Caco-2 (cell line): ENCODE data around the gene PACSIN2. TPM values are rescaled to one million over a fixed set of nuclear protein-coding genes. Genes with fewer than 3 reads are reported as not detected.

Experiments
- BruUV-seq: library from RNA; stranded (reverse); fragments of 400-500 nt; replicated peaks from 2 replicates; lab custom pipeline; 2021; lab: Mats Ljungman, UMichigan
- CTCF ChIA-PET: fragments of 300-600 bp; sonication (Branson Sonifier 250); formaldehyde crosslinking; loops from one replicate; lab custom pipeline; 2022; ENCODE audit warnings: antibody characterized with exemption; lab: Charles Lee
- POLR2A ChIA-PET: fragments of 300-600 bp; sonication (Branson Sonifier 250); formaldehyde crosslinking; loops from one replicate; lab custom pipeline; 2022; ENCODE audit warnings: antibody characterized with exemption; lab: Charles Lee
- DNase-seq, 2 experiments: peaks; one replicate each; pipeline versions ENCODE4 v3.0.0 to v3.0.0-alpha.2; 2020 to 2022
- H3K27me3 ChIP-seq: replicated peaks from 2 replicates; pipeline ENCODE4 v1.6.0; 2011; ENCODE audit warnings: low read length; ENCODE audit not compliant: control insufficient read depth, insufficient read depth
- H3K36me3 ChIP-seq: 2 replicates; pipeline ENCODE4 v1.5.1; 2011; ENCODE audit warnings: low read length; ENCODE audit not compliant: control insufficient read depth, insufficient read depth
- H3K4me1 ChIP-seq: fragments of 250-450 bp; sonication (Bioruptor Pico); 2 replicates; pipeline ENCODE4 v1.5.1; 2020; ENCODE audit warnings: mild to moderate bottlenecking
- H3K4me3 ChIP-seq: 2 replicates; pipeline ENCODE4 v1.5.1; 2011; ENCODE audit warnings: low read depth, mild to moderate bottlenecking, control low read depth, low read length
- H3K9me3 ChIP-seq: fragments of 250-450 bp; sonication (Bioruptor Pico); 2 replicates; pipeline ENCODE4 v1.5.1; 2020; ENCODE audit warnings: mild to moderate bottlenecking, moderate library complexity
- H3K27ac Mint-ChIP-seq: one replicate; pipeline ENCODE4 v1.8.0; 2022; ENCODE audit warnings: mixed read lengths; ENCODE audit not compliant: unreplicated experiment
- H3K27me3 Mint-ChIP-seq: one replicate; pipeline ENCODE4 v1.8.0; 2022; ENCODE audit warnings: mixed read lengths; ENCODE audit not compliant: insufficient read depth, unreplicated experiment
- H3K36me3 Mint-ChIP-seq: one replicate; pipeline ENCODE4 v1.8.0; 2022; ENCODE audit warnings: mild to moderate bottlenecking, mixed read lengths; ENCODE audit not compliant: insufficient read depth, unreplicated experiment
- H3K4me1 Mint-ChIP-seq: one replicate; pipeline ENCODE4 v1.8.0; 2022; ENCODE audit warnings: low read depth, mixed read lengths; ENCODE audit not compliant: unreplicated experiment
- H3K4me3 Mint-ChIP-seq: one replicate; pipeline ENCODE4 v1.8.0; 2022; ENCODE audit warnings: mild to moderate bottlenecking, moderate library complexity, mixed read lengths; ENCODE audit not compliant: unreplicated experiment
- H3K9me3 Mint-ChIP-seq: one replicate; pipeline ENCODE4 v1.8.0; 2022; ENCODE audit warnings: mixed read lengths; ENCODE audit not compliant: unreplicated experiment
- intact Hi-C: fragments of 100-400 bp; cut with micrococcal nuclease; formaldehyde crosslinking; loops from one replicate; pipeline ENCODE4 v1.10.0; 2022; ENCODE audit not compliant: unreplicated experiment
- total RNA-seq: library from RNA; stranded (reverse); gene quantifications from 2 replicates; pipeline ENCODE4 v1.2.3, GENCODE V29; 2022
- TF ChIP-seq, protein P1 (sequence below), 2 experiments: fragments of 200-600 bp in 1 of 2; IDR thresholded peaks; 1 replicate in 1 of 2; 2 replicates in 1 of 2; pipeline versions ENCODE4 v1.5.1 to v1.8.0; 2011 to 2022; ENCODE audit warnings: antibody characterized with exemption in 1 of 2, control low read depth in 1 of 2, inconsistent platforms in 1 of 2, low read depth in 1 of 2, low read length in 1 of 2, mild to moderate bottlenecking in 1 of 2, moderate library complexity in 1 of 2; ENCODE audit not compliant: insufficient read depth in 1 of 2, severe bottlenecking in 1 of 2, unreplicated experiment in 1 of 2

PACSIN2 gene
- total RNA-seq, 1 experiment from 2014 or later = 122 TPM

DNA sequence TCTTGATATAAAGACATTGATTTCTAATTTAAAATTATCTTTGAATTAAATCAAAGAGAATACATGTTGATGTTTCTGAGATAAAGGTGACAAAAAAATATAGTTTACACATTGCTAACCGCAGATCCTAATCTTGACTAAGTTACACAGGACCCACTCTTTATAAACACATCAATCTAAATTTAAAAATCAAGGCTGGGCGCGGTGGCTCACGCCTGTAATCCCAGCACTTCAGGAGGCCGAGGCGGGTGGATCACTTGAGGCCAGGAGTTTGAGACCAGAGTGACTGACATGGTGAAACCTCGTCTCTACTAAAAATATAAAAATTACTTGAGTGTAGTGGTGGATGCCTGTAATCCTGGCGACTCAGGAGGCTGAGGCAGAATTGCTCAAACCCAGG is 159.7 kb downstream of the PACSIN2 start:
- POLR2A ChIA-PET = no interaction called here

DNA sequence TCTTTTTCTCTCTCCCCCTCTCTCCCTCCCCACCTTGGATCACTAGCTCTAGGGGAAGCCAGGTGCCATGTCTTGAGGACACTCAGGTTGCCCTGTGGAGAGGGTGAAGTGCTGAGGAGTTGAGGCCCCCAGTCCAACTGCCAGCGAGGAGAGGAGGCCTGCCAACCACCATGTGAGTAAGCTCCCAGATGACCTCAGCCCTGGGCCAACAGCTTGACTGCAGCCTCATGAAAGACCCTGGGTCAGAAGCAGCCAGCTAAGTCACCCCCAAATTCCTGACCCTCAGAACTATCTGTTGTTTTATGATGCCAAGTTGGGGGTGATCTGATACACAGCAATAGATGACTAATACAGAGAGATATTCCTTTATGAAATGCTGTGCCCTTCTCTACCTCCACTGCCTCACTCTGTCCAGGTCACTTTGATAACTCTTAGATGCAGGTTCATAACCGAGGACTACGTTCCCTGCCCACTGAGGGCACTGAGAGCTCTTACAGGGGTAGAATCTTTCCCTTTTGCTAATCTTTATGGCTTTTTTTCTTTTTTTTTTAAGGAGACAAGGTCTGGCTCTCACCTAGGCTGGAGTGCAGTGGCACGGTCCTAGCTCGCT is 165.9 kb downstream of the PACSIN2 start:
- Mint-ChIP-seq H3K4me1 (peaks cover 8% of the 10 kb centered on the region), H3K9me3 (peaks cover 10% of the 10 kb centered on the region), H3K4me3 (no peak overlapping the region), H3K36me3 (peaks cover 40% of the 10 kb centered on the region), H3K27me3 (no peaks in the 10 kb centered on the region), H3K27ac (no peak overlapping the region)
- H3K4me3 ChIP-seq = no peak overlapping the region
- BruUV-seq = no TSS peak
- ChIA-PET CTCF (interaction anchor here (0.6 to 0.7 kb wide), 2 partner anchors 175 to 249 kb away, joined by 3 read pairs; no protein-coding TSS in a partner anchor), POLR2A (interaction anchor here (0.6 kb wide), 1 partner anchor 37 kb away, joined by 3 read pairs; no protein-coding TSS in a partner anchor)
- H3K4me1 ChIP-seq = no peaks in the 10 kb centered on the region
- H3K36me3 ChIP-seq = peaks cover 1% of the 10 kb centered on the region; the same call in 1 of the 2 replicates
- no peak for DNase-seq
- no peaks in the 10 kb centered on the region for H3K27me3 ChIP-seq
- H3K9me3 ChIP-seq = no peaks in the 10 kb centered on the region
- intact Hi-C loops = no loop called here
- TF ChIP-seq, protein P1, sequence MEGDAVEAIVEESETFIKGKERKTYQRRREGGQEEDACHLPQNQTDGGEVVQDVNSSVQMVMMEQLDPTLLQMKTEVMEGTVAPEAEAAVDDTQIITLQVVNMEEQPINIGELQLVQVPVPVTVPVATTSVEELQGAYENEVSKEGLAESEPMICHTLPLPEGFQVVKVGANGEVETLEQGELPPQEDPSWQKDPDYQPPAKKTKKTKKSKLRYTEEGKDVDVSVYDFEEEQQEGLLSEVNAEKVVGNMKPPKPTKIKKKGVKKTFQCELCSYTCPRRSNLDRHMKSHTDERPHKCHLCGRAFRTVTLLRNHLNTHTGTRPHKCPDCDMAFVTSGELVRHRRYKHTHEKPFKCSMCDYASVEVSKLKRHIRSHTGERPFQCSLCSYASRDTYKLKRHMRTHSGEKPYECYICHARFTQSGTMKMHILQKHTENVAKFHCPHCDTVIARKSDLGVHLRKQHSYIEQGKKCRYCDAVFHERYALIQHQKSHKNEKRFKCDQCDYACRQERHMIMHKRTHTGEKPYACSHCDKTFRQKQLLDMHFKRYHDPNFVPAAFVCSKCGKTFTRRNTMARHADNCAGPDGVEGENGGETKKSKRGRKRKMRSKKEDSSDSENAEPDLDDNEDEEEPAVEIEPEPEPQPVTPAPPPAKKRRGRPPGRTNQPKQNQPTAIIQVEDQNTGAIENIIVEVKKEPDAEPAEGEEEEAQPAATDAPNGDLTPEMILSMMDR (IDR thresholded peaks at IDR 0.05; ENCODE audit: insufficient read depth in 1 of 2, low read depth in 1 of 2, low read length in 1 of 2, severe bottlenecking in 1 of 2, unreplicated experiment in 1 of 2) = no peak

More for the DNA sequence above, 159.7 kb downstream of the PACSIN2 start:
- Mint-ChIP-seq H3K27me3 (no peaks in the 10 kb centered on the region), H3K4me1 (no peaks in the 10 kb centered on the region), H3K9me3 (no peaks in the 10 kb centered on the region), H3K4me3 (peak overlapping the region; percentile 91), H3K36me3 (peaks cover 41% of the 10 kb centered on the region), H3K27ac (no peak overlapping the region)
- TF ChIP-seq, protein P1 (IDR thresholded peaks at IDR 0.05; ENCODE audit: insufficient read depth in 1 of 2, low read depth in 1 of 2, low read length in 1 of 2, severe bottlenecking in 1 of 2, unreplicated experiment in 1 of 2) = no peak
- no peaks in the 10 kb centered on the region for H3K27me3 ChIP-seq
- intact Hi-C loops = no loop called here
- H3K4me1 ChIP-seq = peaks cover 7% of the 10 kb centered on the region
- no peak for DNase-seq
- no peaks in the 10 kb centered on the region for H3K9me3 ChIP-seq
- no TSS peak for BruUV-seq
- no peak overlapping the region; the same call in 1 of the 2 replicates for H3K4me3 ChIP-seq
- H3K36me3 ChIP-seq = peaks cover 1% of the 10 kb centered on the region; the same call in 1 of the 2 replicates
- CTCF ChIA-PET = interaction anchor here (0.5 to 3.9 kb wide), 2 partner anchors 12 to 79 kb away, joined by 3 to 27 read pairs; no protein-coding TSS in a partner anchor

DNA sequence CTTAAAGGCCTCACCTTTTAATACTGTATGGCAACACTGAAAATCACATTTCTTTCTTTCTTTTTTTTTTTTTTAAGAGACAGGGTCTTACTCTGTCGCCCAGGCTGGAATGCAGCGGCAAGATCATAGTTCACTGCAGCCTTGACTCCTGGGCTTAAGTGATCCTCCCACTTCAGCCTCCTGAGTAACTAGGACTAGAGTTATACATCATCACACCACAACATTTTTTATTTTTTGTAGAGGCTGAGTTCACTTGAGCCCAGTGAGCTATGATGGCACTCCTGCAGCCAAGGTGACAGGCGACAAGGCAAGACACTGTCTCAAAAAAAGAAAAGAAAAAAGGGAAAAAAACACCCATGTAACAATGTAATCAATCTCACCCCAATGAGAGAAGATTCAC is 167.8 kb downstream of the PACSIN2 start:
- H3K9me3 Mint-ChIP-seq = peaks cover 10% of the 10 kb centered on the region
- Histone ChIP-seq H3K36me3 (no peaks in the 10 kb centered on the region), H3K4me1 (no peaks in the 10 kb centered on the region), H3K9me3 (no peaks in the 10 kb centered on the region), H3K27me3 (no peaks in the 10 kb centered on the region), H3K4me3 (no peak overlapping the region)
- no peaks in the 10 kb centered on the region for H3K27me3 Mint-ChIP-seq
- no peak for DNase-seq
- H3K4me1 Mint-ChIP-seq = peaks cover 8% of the 10 kb centered on the region
- no TSS peak for BruUV-seq
- H3K27ac Mint-ChIP-seq = no peak overlapping the region
- POLR2A ChIA-PET = no interaction called here
- CTCF ChIA-PET = no interaction called here
- TF ChIP-seq, protein P1 (IDR thresholded peaks at IDR 0.05; ENCODE audit: insufficient read depth in 1 of 2, low read depth in 1 of 2, low read length in 1 of 2, severe bottlenecking in 1 of 2, unreplicated experiment in 1 of 2) = no peak
- intact Hi-C loops = no loop called here
- peaks cover 58% of the 10 kb centered on the region for H3K36me3 Mint-ChIP-seq
- no peak overlapping the region for H3K4me3 Mint-ChIP-seq
